Measurements from ENCODE around the gene GLP2R.

GLP2R gene

DNA sequence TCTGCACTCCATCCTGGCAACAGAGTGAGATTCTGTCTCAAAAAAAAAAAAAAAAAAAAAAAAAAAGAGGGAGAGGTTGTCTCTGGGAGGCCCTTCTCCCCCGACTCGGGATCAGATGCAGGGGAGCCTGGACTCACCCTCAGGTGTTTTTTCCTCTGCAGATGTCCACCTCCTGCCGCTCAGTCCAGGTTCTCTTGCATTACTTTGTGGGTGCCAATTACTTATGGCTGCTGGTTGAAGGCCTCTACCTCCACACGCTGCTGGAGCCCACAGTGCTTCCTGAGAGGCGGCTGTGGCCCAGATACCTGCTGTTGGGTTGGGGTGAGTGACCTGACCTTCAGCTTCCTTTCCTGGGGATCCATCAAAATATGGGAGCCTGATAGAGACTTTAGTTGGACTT, 34.1 kb downstream of the GLP2R start:
- no peak for DNase-seq

GRCh38 chr17:9860851-9861250, 35.1 kb downstream of the GLP2R start:
- no peak for DNase-seq

DNA sequence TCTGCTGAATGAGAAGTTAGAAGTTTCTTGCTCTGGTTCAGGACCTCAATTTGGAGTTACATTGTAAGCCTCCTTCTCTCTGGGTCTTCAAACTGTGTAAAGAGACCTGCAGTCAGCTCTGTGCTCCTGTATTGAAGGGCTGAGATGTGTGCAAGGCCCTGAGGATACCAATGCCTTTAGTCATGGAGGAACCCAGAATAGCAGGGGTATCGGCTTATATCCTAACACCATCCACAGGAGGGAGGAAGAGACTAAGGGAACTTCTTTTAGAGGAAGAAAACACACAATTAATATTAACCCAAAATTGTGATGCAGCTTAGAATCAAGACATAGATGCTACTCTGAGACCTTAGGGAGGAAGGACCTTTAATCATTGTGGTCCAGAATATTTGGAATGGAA, 36.5 kb downstream of the GLP2R start:
- no peak for DNase-seq

GRCh38 chr17:9862949-9863348, 37.2 kb downstream of the GLP2R start:
- no peak for DNase-seq

GRCh38 chr17:9865586-9865985, 39.9 kb downstream of the GLP2R start:
- no peak for DNase-seq

DNA sequence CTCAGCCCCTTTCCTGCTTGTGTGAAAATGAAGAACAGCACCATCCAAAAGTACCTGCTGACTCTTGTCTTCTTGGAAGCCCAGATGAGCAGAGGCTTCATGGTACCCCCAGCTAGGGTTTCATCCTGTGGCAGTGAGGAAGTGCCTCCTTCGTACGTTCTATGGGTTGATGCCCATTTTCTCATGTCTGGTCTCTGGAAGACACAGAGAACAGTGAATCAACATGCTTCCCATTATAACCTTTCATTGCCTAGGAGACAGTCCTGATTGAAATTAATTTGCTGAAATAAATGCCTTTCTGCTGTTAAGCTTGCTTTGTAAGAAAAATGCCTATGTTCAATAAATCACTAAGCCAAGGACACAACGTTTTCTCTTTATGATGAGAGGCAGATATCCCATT, 42.8 kb downstream of the GLP2R start:
- no peak for DNase-seq

GRCh38 chr17:9872852-9873251, 47.1 kb downstream of the GLP2R start:
- no peak for DNase-seq

DNA sequence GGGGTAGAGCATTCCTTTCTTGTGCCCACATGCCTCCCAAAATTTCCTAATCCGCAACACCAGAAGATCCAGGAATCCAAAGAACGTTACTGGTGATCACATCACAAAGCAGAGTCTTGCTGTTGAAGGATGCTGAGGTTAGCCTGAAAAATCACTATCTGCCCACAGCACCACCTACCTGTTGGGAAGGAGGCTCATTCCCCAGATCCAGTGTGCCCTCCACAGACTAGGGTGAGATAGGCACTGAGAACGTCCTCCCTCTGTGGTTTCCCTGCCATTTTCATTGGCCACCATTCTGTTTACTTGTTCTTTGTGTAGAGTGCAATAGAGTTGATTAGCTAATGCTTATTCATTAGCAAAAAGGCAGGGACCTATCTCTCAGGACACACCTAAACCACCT, 49.0 kb downstream of the GLP2R start:
- no peak for DNase-seq

GRCh38 chr17:9875441-9875840, 49.7 kb downstream of the GLP2R start:
- DNase-seq: no peak

DNA sequence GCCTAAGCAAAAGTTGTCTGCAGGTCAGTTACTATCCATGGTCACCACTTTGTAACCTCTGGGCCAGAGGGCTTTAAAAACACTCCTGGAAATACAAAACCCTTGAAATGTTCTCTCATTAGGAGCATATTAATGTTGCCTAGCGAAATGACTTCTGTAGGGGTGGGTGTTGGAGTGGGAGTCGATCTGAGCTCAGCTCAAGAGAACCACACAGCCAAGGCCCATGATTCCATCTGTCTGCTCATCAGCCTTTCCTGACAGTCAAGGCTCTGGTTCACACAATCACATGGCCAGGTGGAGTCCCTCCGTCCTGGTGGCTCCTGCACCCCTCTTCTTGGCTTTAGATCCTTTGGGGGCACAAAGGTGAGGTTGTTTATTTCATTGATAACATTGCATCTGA, 52.6 kb downstream of the GLP2R start:
- no peak for DNase-seq

GRCh38 chr17:9878786-9879525, 53.2 kb downstream of the GLP2R start:
- no peak for DNase-seq

DNA sequence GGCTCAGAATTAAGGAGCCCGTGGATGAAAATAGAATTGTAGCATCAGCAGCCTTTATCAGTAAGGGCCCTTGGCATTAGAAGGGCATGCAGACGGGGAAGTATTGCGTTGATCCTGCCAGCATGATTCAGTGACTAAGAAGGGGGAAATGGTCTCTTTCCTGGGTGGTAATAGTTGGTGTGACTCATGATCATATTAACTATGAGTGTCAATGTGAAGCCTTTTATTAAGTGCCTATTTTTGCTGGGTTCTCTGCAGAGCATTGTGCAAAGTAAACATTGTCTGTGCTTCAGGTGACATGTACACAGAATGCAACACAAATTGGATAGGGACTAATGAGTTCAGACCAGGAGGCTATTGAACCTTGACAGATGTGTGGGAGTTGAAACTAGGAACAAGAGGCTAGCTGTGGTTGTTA, 54.9 kb downstream of the GLP2R start:
- no peak for DNase-seq

DNA sequence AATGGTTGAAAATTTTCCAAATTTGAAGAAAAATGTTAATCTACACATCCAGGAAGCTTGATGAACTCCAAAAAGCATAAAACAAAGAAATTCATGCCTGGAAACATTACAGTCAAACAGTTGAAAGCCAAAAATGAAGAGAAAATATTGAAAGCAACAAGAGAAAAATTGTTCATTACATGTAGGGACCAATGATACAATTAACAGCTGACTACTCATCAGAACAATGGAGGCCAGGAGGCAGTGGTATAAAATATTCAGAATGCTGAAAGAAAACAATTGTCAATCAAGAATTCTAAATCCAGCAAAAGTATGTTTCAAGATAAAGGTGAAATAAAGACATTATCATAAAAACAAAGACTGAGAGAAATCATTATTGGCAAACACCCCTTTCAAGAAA, 57.7 kb downstream of the GLP2R start:
- no peak for DNase-seq

GRCh38 chr17:9886141-9886930, 60.6 kb downstream of the GLP2R start:
- DNase-seq: no peak

DNA sequence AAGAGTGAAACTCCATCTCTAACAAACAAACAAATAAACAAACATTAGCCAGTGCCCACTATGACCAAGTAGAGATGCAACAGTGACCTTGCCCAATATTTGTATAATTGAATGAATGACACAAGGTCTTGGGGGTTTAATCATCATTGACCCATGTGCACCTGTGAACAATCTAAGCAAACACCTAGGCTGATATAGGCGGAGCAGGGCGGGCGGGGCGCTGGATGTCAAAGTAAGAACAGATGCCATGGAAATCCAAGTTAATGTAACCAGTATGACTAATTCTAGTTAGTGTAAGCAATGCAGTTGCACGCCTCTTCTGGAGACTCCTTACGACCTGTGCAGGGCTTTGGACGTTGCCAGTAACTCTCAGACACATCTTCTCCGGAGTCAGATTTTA, 61.8 kb downstream of the GLP2R start:
- no peak for DNase-seq

- DNase-seq: peak; percentile 33 to 64
Measured at GRCh38 chr17:9890124-9890523, 64.4 kb downstream of the GLP2R start.

GRCh38 chr17:9893411-9894012, 67.8 kb downstream of the GLP2R start:
- DNase-seq: no peak

- no peak for DNase-seq
Measured at GRCh38 chr17:9894231-9894630, 68.5 kb downstream of the GLP2R start.

DNA sequence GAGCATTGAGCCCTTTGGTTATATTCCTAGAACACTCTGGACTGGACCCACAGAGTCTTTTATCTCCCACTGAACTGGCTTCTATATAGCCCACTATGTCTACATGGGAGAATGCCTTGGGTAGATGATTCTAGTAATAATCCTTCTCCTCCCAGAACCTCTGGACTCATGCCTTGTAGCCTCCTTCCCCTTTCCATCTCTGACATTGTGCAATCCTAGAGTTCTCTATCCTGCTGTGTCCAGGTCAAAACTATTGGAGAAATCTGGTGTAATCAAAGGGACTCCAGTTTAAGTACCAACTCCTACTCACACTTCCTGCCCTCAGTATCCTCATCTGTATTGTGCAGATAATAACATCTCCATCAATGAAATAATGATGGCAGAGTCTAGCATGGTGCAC, 70.2 kb downstream of the GLP2R start:
- no peak for DNase-seq

DNA sequence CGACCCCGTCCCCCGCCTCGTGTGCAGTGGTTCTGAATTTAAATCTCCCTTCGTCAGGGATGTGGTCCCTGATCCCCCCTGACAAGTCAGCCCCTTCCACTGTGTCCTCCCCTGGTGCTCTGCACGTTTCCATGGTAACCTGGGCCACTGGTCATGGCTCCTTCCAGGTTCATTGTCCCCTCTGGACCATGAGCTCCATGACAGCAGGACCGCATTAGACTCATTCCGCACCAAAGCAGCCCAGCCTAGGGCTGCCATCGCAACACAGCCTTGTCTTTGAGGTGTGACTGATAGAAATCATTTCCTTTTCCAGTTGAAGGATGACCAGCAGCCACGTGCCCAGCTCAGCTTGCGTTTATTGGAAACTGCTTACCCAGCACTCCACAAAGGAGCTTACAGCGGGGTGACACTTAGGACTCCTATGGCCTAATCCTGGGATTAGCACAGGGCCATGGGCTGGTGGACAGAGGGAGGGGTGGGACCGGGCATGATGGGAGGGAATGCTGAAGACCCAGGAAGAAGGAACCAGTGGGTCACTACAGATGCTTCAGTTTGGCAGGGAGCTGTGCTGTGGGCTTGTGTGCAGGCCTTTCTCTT, 71.7 kb downstream of the GLP2R start:
- DNase-seq: peak; percentile 4 to 31

DNA sequence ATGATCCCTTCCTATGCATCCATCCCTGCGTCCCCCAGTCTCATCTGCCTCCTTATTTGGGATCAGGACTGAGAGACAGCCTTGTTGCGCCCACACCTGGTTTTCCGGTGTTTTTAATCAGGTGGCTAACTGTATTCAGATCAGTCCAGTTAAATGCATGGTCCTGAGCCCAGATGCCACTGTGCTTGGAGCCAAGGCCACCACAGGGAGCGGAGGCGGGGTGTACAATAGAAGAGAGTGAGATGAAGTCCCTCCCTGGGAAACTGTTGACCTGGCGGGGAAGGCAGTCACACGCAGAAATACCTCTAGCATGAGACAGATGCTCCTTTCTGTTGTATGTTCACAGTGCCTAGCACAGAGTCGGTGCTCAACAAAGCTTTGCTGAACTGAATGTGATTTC, 73.1 kb downstream of the GLP2R start:
- no peak for DNase-seq

GRCh38 chr17:9899280-9900043, 73.7 kb downstream of the GLP2R start:
- no peak for DNase-seq

GRCh38 chr17:9900044-9900594, 74.4 kb downstream of the GLP2R start:
- DNase-seq: no peak
